GM19043 (cell line): ENCODE data around the gene KAT6B.

Experiments used
- ATAC-seq: cut with Tn5 transposase; IDR thresholded peaks from one replicate; pipeline ENCODE4 v1.9.1; 2021; ENCODE audit warnings: low read depth; ENCODE audit not compliant: unreplicated experiment

The KAT6B gene

GRCh38 chr10:75081379-75081778, 255.0 kb downstream of the KAT6B start:
- ATAC-seq = no peak
